Esophagus squamous epithelium (tissue), 5 donors: ENCODE measurements around the gene LIMCH1. TPM values are rescaled to one million over a fixed set of nuclear protein-coding genes. Genes with fewer than 3 reads are reported as not detected.
"Not testable (repeated sequence)": the region's sequence is repeated elsewhere in the genome, so short reads cannot be mapped to it uniquely, and the experiment has no call there.

ENCODE experiments used
- DNase-seq: peaks from one replicate; lab custom pipeline; 2025; lab: John Stamatoyannopoulos, UW
- H3K27ac ChIP-seq, 4 donors: fragments of 200-600 bp; sonication (generic); one replicate each; pipeline ENCODE4 v1.5.1; 2016 to 2019; ENCODE audit warnings: mild to moderate bottlenecking in 1 of 4
- H3K27me3 ChIP-seq, 4 donors: fragments of 200-600 bp; sonication (generic); 1 replicate in 3 of 4; 2 replicates in 1 of 4; pipeline versions ENCODE4 v1.5.1 to v1.6.0; 2017 to 2021; ENCODE audit warnings: antibody characterized with exemption in 1 of 4
- H3K36me3 ChIP-seq, 3 donors: fragments of 200-600 bp; sonication (generic); one replicate each; pipeline ENCODE4 v1.5.1; 2016 to 2019
- H3K4me1 ChIP-seq, 3 donors: fragments of 200-600 bp; sonication (generic); one replicate each; pipeline ENCODE4 v1.5.1; 2017 to 2019
- H3K4me3 ChIP-seq, 4 donors: fragments of 200-600 bp; sonication (generic); 1 replicate in 3 of 4; 2 replicates in 1 of 4; pipeline ENCODE4 v1.5.1; 2016 to 2019; ENCODE audit warnings: mild to moderate bottlenecking in 2 of 4, moderate library complexity in 1 of 4
- H3K9me3 ChIP-seq, 3 donors: fragments of 200-600 bp; sonication (generic); one replicate each; pipeline ENCODE4 v1.5.1; 2016 to 2019
- POLR2A ChIP-seq, 4 donors: fragments of 450-650 bp; IDR thresholded peaks; one replicate each; pipeline ENCODE4 v1.6.1; 2017; ENCODE audit warnings: antibody characterized with exemption in 4 of 4, mild to moderate bottlenecking in 4 of 4, moderate library complexity in 3 of 4
- WGBS, 2 donors: methylation state at CpG; one replicate each; pipeline ENCODE4 v1.1.5; 2018; 5-methylcytosine and 5-hydroxymethylcytosine counted together
- intact Hi-C: fragments of 100-400 bp; cut with DNase I; formaldehyde crosslinking; loops from one replicate; pipeline ENCODE4 v1.15.0; 2022
- total RNA-seq, 4 donors: library from RNA; depleted of rRNA; stranded (reverse); fragments of >200 nt; gene quantifications; one replicate each; pipeline ENCODE4 v1.1.0, GENCODE V29; 2016
- TF ChIP-seq, protein P1 (sequence below), 6 experiments: fragments of 450-650 bp in 4 of 6; fragments of 200-600 bp in 2 of 6; sonication (generic) in 2 of 6; IDR thresholded peaks; one replicate each; pipeline ENCODE4 v1.5.1; 2016 to 2019; ENCODE audit warnings: antibody characterized with exemption in 6 of 6, mild to moderate bottlenecking in 4 of 6, moderate library complexity in 4 of 6
- donor health status: DM: yes; HTN: yes; CAD: no.

LIMCH1 gene, protein sequence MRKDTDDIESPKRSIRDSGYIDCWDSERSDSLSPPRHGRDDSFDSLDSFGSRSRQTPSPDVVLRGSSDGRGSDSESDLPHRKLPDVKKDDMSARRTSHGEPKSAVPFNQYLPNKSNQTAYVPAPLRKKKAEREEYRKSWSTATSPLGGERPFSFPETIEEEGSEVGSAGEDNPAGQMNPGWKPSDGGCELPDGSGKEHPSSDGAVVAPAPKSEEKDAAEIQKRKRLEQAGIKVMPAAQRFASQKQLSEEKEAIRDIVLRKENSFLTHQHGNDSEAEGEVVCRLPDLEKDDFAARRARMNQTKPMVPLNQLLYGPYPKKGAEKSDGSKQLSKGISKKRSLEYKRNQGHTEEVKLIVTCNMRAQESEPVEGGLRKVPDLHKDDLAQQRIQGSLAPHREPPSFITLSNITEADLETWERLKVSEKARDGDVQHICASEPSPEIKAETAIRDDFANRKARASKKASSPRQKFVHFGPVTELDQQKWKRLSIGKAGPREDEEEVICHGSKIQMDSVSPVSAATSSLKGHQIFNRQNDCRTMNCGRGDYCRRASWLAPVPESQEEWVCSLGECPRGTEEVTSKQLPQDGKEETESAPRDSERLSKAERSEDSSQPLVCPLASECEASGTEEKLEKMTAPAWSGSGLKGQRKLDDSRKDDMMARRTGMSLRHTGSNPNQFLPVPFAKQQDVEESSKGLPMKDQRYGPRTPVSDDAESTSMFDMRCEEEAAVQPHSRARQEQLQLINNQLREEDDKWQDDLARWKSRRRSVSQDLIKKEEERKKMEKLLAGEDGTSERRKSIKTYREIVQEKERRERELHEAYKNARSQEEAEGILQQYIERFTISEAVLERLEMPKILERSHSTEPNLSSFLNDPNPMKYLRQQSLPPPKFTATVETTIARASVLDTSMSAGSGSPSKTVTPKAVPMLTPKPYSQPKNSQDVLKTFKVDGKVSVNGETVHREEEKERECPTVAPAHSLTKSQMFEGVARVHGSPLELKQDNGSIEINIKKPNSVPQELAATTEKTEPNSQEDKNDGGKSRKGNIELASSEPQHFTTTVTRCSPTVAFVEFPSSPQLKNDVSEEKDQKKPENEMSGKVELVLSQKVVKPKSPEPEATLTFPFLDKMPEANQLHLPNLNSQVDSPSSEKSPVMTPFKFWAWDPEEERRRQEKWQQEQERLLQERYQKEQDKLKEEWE (N-terminal part only)
- 10 to 100 TPM in 3 of 4 donors, 1 to 10 TPM in 1; 9.8 to 19.1 (median 13.1) TPM for total RNA-seq

DNA sequence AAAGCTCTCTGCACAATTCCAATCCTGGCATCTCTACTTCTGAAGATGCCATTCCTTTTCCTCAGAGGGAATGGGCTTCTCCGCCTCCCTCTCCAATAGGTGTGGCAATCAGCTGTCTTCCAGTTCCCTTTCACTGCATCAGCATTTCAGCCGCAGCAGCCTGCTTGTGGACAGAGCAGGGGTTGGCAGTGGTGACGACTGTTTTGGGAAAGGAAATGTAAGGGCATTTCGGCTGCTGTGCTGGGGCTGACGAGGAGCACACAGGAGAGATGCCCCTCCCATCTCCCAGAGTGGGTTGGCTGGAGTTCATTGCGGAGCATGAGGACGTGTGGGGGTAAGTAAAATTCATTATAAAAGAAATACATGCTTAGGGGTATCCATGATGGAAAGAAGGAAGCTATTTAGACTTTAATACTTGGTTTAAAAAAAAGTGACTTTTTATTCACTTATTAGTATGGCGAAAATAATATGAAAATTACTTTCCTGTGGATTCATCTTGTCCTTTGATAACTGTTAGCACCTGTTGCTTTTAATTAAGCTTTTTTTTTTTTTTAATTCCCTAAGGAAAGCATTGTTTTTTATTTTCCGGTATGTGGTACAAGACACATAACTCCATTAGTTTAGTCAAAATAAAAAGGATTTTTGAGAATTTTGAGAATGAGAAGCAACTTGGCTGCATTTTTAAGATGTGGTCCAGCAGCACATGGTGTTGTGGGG is at the start of gene LIMCH1:
LIMCH1 (plus strand) TSS at position 141 of the 717 bp plus-strand sequence. CDS start 67,839 bp downstream, outside the sequence.
- intact Hi-C loops, result no loop called here
- WGBS, 2 donors, result 46 to 52% methylated on average over 7 to 8 of the region's 9 CpGs
- peak within 1 kb of the TSS in 3 of 4 donors; percentile 60 to 75 (median 64) for H3K27ac ChIP-seq
- peak within 1 kb of the TSS in 2 of 4 donors; percentile 12 to 37 for H3K4me3 ChIP-seq
- no peaks in the 10 kb centered on the region for H3K9me3 ChIP-seq
- no peaks in the 10 kb centered on the region for H3K36me3 ChIP-seq
- DNase-seq, result no peak
- peaks cover 7 to 54% (median 16%) of the 10 kb centered on the region in 3 donors for H3K4me1 ChIP-seq
- TF ChIP-seq, protein P1, sequence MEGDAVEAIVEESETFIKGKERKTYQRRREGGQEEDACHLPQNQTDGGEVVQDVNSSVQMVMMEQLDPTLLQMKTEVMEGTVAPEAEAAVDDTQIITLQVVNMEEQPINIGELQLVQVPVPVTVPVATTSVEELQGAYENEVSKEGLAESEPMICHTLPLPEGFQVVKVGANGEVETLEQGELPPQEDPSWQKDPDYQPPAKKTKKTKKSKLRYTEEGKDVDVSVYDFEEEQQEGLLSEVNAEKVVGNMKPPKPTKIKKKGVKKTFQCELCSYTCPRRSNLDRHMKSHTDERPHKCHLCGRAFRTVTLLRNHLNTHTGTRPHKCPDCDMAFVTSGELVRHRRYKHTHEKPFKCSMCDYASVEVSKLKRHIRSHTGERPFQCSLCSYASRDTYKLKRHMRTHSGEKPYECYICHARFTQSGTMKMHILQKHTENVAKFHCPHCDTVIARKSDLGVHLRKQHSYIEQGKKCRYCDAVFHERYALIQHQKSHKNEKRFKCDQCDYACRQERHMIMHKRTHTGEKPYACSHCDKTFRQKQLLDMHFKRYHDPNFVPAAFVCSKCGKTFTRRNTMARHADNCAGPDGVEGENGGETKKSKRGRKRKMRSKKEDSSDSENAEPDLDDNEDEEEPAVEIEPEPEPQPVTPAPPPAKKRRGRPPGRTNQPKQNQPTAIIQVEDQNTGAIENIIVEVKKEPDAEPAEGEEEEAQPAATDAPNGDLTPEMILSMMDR (IDR thresholded peaks at IDR 0.05), result no peak
- TF ChIP-seq POLR2A (IDR thresholded peaks at IDR 0.05), result no peak
- H3K27me3 ChIP-seq, result no peaks in the 10 kb centered on the region

DNA sequence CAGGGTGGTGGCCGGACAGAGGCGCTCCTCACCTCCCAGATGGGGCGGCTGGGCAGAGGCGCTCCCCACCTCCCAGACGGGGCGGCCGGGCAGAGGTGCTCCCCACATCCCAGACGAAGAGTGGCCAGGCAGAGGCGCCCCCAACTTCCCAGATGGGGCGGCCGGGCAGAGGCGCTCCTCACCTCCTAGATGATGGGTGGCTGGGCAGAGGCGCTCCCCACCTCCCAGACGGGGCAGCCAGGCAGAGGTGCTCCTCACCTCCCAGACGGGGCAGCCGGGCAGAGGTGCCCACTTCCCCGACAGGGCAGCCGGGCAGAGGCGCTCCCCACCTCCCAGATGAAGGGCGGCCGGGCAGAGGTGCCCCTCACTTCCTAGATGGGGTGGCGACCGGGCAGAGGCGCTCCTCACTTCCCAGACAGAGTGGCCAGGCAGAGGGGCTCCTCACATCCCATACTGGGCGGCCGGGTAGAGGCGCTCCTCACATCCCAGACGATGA is 46.8 kb upstream of the LIMCH1 start:
- H3K27me3 ChIP-seq, H3K4me3 ChIP-seq, H3K9me3 ChIP-seq, intact Hi-C loops, H3K27ac ChIP-seq, DNase-seq, H3K4me1 ChIP-seq, H3K36me3 ChIP-seq: not testable (repeated sequence)
- WGBS, 2 donors, result no CpG with 5 or more reads among the region's 28 CpGs

DNA sequence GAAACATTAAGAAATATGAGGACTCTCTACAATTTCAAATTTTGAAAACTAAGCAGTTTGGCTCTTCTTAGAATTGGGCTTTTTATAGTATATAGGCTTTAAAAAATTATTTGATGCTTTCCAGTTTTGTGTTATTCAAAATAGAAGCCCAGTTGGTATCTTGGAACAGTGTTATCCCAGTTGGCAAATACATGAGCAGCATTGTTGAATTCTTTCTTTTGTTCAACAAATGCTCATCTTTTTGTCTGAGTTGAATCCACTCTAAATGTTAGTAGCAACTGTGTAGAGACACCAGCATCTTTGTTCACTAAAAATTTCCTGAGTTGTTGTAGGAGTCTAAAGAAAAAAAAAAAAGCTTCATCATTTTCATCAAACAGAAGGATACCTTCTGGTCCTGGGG is 41.0 kb upstream of the LIMCH1 start:
- intact Hi-C loops, result no loop called here
- H3K27ac ChIP-seq, result no peak overlapping the region
- TF ChIP-seq POLR2A (IDR thresholded peaks at IDR 0.05), result no peak
- TF ChIP-seq, protein P1 (IDR thresholded peaks at IDR 0.05), result no peak

DNA sequence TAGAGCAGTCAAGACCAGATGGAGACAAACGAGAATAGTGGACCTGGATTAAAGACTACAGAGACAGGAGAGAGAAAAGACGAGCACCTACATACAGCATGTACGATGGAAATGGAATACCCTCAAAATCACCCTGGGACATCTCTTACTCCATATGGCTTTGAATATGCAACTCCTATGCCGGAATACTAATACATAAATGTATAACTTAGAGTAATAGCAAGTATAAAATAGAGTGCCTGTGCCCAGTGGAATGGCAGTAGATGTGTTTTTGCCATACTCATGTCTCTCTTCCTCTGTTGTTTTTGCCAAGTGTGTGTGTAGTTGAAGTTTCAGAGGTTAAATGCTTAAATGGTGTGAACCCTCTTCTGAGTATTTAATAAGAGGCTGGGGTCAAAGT is 39.8 kb upstream of the LIMCH1 start:
- no peak for DNase-seq
- 77 to 86% methylated on average over 4 of the region's 4 CpGs for WGBS, 2 donors
- intact Hi-C loops, result no loop called here
- H3K27me3 ChIP-seq, result no peaks in the 10 kb centered on the region
- H3K36me3 ChIP-seq, result peaks cover 0 to 6% (median 0%) of the 10 kb centered on the region in 3 donors
- no peaks in the 10 kb centered on the region for H3K4me1 ChIP-seq
- H3K4me3 ChIP-seq, result no peak overlapping the region
- H3K27ac ChIP-seq, result no peak overlapping the region
- no peaks in the 10 kb centered on the region for H3K9me3 ChIP-seq
- TF ChIP-seq, protein P1 (IDR thresholded peaks at IDR 0.05), result no peak
- no peak for TF ChIP-seq POLR2A (IDR thresholded peaks at IDR 0.05)

More for the DNA sequence above, 41.0 kb upstream of the LIMCH1 start:
- H3K9me3 ChIP-seq, result no peaks in the 10 kb centered on the region
- DNase-seq, result no peak
- no peak overlapping the region for H3K4me3 ChIP-seq
- no peaks in the 10 kb centered on the region for H3K4me1 ChIP-seq
- no peaks in the 10 kb centered on the region for H3K27me3 ChIP-seq
- peaks cover 0 to 6% (median 0%) of the 10 kb centered on the region in 3 donors for H3K36me3 ChIP-seq
